ENCODE measurements around the gene FXYD4. TPM values are rescaled to one million over a fixed set of nuclear protein-coding genes. Genes with fewer than 3 reads are reported as not detected.

Gene FXYD4
- total and polyA plus RNA-seq, 2 experiments from 2014 or later: 0.19 to 0.80 TPM

- no peak for TF ChIP-seq EZH2 (IDR thresholded peaks at IDR 0.05; ENCODE audit: borderline replicate concordance)
- DNase-seq (ENCODE audit: low spot score): no peak
- H3K27me3 ChIP-seq: no peaks in the 10 kb centered on the region
- 94% methylated on average over 6 of the region's 6 CpGs for WGBS (ENCODE audit: low lambda C conversion rate, missing lambda C conversion rate)
- no peak overlapping the region for H3K27ac ChIP-seq
- H2AFZ ChIP-seq: no peak overlapping the region
- no peaks in the 10 kb centered on the region for H3K9me3 ChIP-seq (ENCODE audit: low read depth)
- peaks cover 14% of the 10 kb centered on the region for H3K4me1 ChIP-seq (ENCODE audit: insufficient read depth)
- no peaks in the 10 kb centered on the region for H3K79me2 ChIP-seq
- H4K20me1 ChIP-seq (ENCODE audit: insufficient read depth, poor library complexity, severe bottlenecking): no peaks in the 10 kb centered on the region
- no peak overlapping the region for H3K4me2 ChIP-seq
- no peaks in the 10 kb centered on the region for H3K36me3 ChIP-seq (replicated peaks; ENCODE audit: insufficient read depth, low read depth)
- H3K9me2 ChIP-seq (replicated peaks; ENCODE audit: insufficient read depth): no peaks in the 10 kb centered on the region
- no peak overlapping the region for H3K4me3 ChIP-seq
Measured at GRCh38 chr10:43424416-43424815, 53.0 kb downstream of the FXYD4 start.

Small RNA genes within 50 kb of the gene (small RNA-seq; reads per million reads assigned to genes)
- gene RNU6ATAC11P: not detected
- not detected for gene SNORD3J

Other genes with a start within 250 kb of the FXYD4 start
- gene CSGALNACT2, start 233.2 kb upstream of the FXYD4 start, total RNA-seq: 13.9 and 15.2 TPM in 2 replicates
- 7.7 and 8.9 TPM in 2 replicates for gene CSGALNACT2, start 233.2 kb upstream of the FXYD4 start, polyA plus RNA-seq
- 2.2 and 2.7 TPM in 2 replicates for gene RASGEF1A, start 104.6 kb upstream of the FXYD4 start, total RNA-seq
- 1.4 and 1.5 TPM in 2 replicates for gene RASGEF1A, start 104.6 kb upstream of the FXYD4 start, polyA plus RNA-seq
- gene HNRNPF, start 37.5 kb downstream of the FXYD4 start, total RNA-seq: 186 and 217 TPM in 2 replicates
- 117 and 134 TPM in 2 replicates for gene HNRNPF, start 37.5 kb downstream of the FXYD4 start, polyA plus RNA-seq
- 8.1 and 9.3 TPM in 2 replicates for gene ZNF487, start 65.5 kb downstream of the FXYD4 start, total RNA-seq
- 5.6 and 8.9 TPM in 2 replicates for gene ZNF487, start 65.5 kb downstream of the FXYD4 start, polyA plus RNA-seq
- 2.9 and 4.3 TPM in 2 replicates for gene ZNF239, start 203.0 kb downstream of the FXYD4 start, total RNA-seq
- 5.6 and 5.8 TPM in 2 replicates for gene ZNF239, start 203.0 kb downstream of the FXYD4 start, polyA plus RNA-seq
- 1.9 and 2.6 TPM in 2 replicates for gene ZNF485, start 234.8 kb downstream of the FXYD4 start, total RNA-seq
- gene ZNF485, start 234.8 kb downstream of the FXYD4 start, polyA plus RNA-seq: 0.15 and 1.4 TPM in 2 replicates

All from hepatocyte (in vitro differentiated cells).